ENCODE measurements around the gene TTC27. TPM values are rescaled to one million over a fixed set of nuclear protein-coding genes. Genes with fewer than 3 reads are reported as not detected.
A peak's percentile ranks its signal among the peaks of the same experiment; 100 is the strongest.
"Not testable (repeated sequence)": the region's sequence is repeated elsewhere in the genome, so short reads cannot be mapped to it uniquely, and the experiment has no call there.

TTC27 gene
- total and polyA plus RNA-seq, 4 donors: 11.8 to 20.3 (median 15.7) TPM

GRCh38 chr2:32833709-32834108 is 205.9 kb downstream of the TTC27 start:
- Histone ChIP-seq H3K9me3 (ENCODE audit: control insufficient read depth, insufficient read depth, low read length) (peaks cover 4% of the 10 kb centered on the region), H3K27ac (ENCODE audit: low read depth, low read length) (no peak overlapping the region), H3K4me1 (ENCODE audit: control insufficient read depth, insufficient read depth, low read length) (peaks cover 2% of the 10 kb centered on the region), H3K36me3 (ENCODE audit: control insufficient read depth, insufficient read depth, low read length) (no peaks in the 10 kb centered on the region), H3K27me3 (ENCODE audit: control insufficient read depth, insufficient read depth, low read length) (no peaks in the 10 kb centered on the region), H3K4me3 (ENCODE audit: low read depth, low read length) (no peak overlapping the region)
- WGBS (ENCODE audit: insufficient coverage): 90% methylated on average over 2 of the region's 2 CpGs
- DNase-seq (ENCODE audit: low read depth in 4 of 6, low spot score in 6 of 6): no peak

DNA sequence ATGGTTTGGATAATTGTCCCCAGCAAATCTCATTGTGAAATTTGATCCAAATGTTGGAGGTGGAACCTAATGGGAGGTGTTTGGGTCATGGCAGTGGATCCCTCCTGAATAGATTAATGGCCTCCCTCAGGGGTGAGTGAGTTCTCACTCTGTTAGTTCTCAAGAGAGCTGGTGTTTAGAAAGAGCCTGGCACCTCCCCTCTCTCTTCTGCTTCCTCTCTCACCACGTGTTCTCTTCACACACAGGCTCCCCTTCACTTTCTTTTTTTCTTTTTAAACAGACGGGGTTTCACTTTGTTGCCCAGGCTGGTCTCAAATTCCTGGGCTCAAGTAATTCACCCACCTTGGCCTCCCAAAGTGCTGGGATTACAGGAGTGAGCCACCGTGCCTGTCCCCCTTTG is 207.3 kb downstream of the TTC27 start:
- WGBS (ENCODE audit: insufficient coverage): 73% methylated on average over 3 of the region's 3 CpGs
- DNase-seq (ENCODE audit: low read depth in 4 of 6, low spot score in 6 of 6): no peak
- Histone ChIP-seq H3K4me1 (ENCODE audit: control insufficient read depth, insufficient read depth, low read length) (peaks cover 8% of the 10 kb centered on the region), H3K27me3 (ENCODE audit: control insufficient read depth, insufficient read depth, low read length) (no peaks in the 10 kb centered on the region), H3K36me3 (ENCODE audit: control insufficient read depth, insufficient read depth, low read length) (no peaks in the 10 kb centered on the region), H3K4me3 (ENCODE audit: low read depth, low read length) (no peak overlapping the region), H3K9me3 (ENCODE audit: control insufficient read depth, insufficient read depth, low read length) (no peaks in the 10 kb centered on the region), H3K27ac (ENCODE audit: low read depth, low read length) (no peak overlapping the region)

DNA sequence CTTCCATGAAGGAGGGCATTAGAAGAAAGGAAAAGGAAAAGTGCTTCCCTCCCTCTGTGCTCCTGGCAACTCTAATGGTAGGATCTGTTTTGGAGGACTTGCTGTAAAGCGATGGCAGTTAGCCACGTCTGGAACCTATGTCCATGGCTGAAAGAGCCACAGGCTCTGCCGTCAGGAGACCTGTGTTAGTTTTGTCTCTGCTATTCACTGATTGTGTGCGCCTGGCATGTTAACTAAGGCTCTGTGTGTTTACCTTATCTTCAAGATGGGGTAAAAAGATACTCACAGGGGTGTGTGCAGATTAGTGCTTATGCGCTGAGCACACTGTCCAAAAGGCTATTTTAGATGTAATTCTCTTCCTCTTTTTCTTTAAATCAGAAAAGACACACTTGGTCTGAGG is 209.1 kb downstream of the TTC27 start:
- 18% methylated on average over 3 of the region's 5 CpGs for WGBS (ENCODE audit: insufficient coverage)
- Histone ChIP-seq H3K27me3 (ENCODE audit: control insufficient read depth, insufficient read depth, low read length) (no peaks in the 10 kb centered on the region), H3K9me3 (ENCODE audit: control insufficient read depth, insufficient read depth, low read length) (no peaks in the 10 kb centered on the region), H3K36me3 (ENCODE audit: control insufficient read depth, insufficient read depth, low read length) (no peaks in the 10 kb centered on the region), H3K27ac (ENCODE audit: low read depth, low read length) (peak overlapping the region; percentile 8), H3K4me3 (ENCODE audit: low read depth, low read length) (no peak overlapping the region), H3K4me1 (ENCODE audit: control insufficient read depth, insufficient read depth, low read length) (peaks cover 8% of the 10 kb centered on the region)
- peak in 2 of 6 donors; percentile 18 to 35 for DNase-seq (ENCODE audit: low read depth in 4 of 6, low spot score in 6 of 6)

DNA sequence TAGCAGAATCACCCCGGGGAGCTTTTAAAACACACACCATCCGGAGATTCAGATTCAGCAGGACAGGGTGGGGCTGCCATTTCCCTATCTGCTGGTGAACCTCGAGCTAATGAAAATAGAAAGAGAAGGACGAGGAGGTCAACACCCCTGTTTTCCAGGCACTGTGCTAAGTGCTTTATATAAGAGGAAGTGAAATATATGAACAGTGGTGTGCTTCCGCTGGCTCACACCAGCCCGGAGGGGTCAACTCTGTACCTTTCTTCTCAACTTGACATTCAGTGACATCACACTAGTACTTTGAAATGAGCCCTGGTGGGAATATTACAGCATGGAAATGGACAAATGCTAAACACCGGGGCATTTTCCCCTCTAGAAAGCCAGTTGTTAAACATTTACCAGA is 210.6 kb downstream of the TTC27 start:
- Histone ChIP-seq H3K4me3 (ENCODE audit: low read depth, low read length) (no peak overlapping the region), H3K27ac (ENCODE audit: low read depth, low read length) (no peak overlapping the region), H3K36me3 (ENCODE audit: control insufficient read depth, insufficient read depth, low read length) (no peaks in the 10 kb centered on the region), H3K27me3 (ENCODE audit: control insufficient read depth, insufficient read depth, low read length) (no peaks in the 10 kb centered on the region), H3K9me3 (ENCODE audit: control insufficient read depth, insufficient read depth, low read length) (no peaks in the 10 kb centered on the region), H3K4me1 (ENCODE audit: control insufficient read depth, insufficient read depth, low read length) (peaks cover 5% of the 10 kb centered on the region)
- WGBS (ENCODE audit: insufficient coverage): no CpG with 5 or more reads among the region's 7 CpGs
- DNase-seq (ENCODE audit: low read depth in 4 of 6, low spot score in 6 of 6): no peak

GRCh38 chr2:32838949-32839348 is 211.1 kb downstream of the TTC27 start:
- H3K4me1 ChIP-seq (ENCODE audit: control insufficient read depth, insufficient read depth, low read length): peaks cover 5% of the 10 kb centered on the region
- no peak for DNase-seq (ENCODE audit: low read depth in 4 of 6, low spot score in 6 of 6)
- 78% methylated on average over 3 of the region's 4 CpGs for WGBS (ENCODE audit: insufficient coverage)
- H3K27me3 ChIP-seq (ENCODE audit: control insufficient read depth, insufficient read depth, low read length): no peaks in the 10 kb centered on the region
- H3K9me3 ChIP-seq (ENCODE audit: control insufficient read depth, insufficient read depth, low read length): no peaks in the 10 kb centered on the region
- no peak overlapping the region for H3K4me3 ChIP-seq (ENCODE audit: low read depth, low read length)
- H3K27ac ChIP-seq (ENCODE audit: low read depth, low read length): no peak overlapping the region
- H3K36me3 ChIP-seq (ENCODE audit: control insufficient read depth, insufficient read depth, low read length): no peaks in the 10 kb centered on the region

- Histone ChIP-seq H3K36me3 (ENCODE audit: control insufficient read depth, insufficient read depth, low read length) (no peaks in the 10 kb centered on the region), H3K4me1 (ENCODE audit: control insufficient read depth, insufficient read depth, low read length) (peaks cover 5% of the 10 kb centered on the region), H3K27ac (ENCODE audit: low read depth, low read length) (no peak overlapping the region), H3K9me3 (ENCODE audit: control insufficient read depth, insufficient read depth, low read length) (no peaks in the 10 kb centered on the region), H3K27me3 (ENCODE audit: control insufficient read depth, insufficient read depth, low read length) (no peaks in the 10 kb centered on the region), H3K4me3 (ENCODE audit: low read depth, low read length) (no peak overlapping the region)
- DNase-seq (ENCODE audit: low read depth in 4 of 6, low spot score in 6 of 6): no peak
- no CpG with 5 or more reads among the region's 11 CpGs for WGBS (ENCODE audit: insufficient coverage)
Measured at GRCh38 chr2:32841931-32842898, 214.4 kb downstream of the TTC27 start.

GRCh38 chr2:32843699-32844098 is 215.8 kb downstream of the TTC27 start:
- Histone ChIP-seq H3K36me3 (ENCODE audit: control insufficient read depth, insufficient read depth, low read length) (no peaks in the 10 kb centered on the region), H3K27me3 (ENCODE audit: control insufficient read depth, insufficient read depth, low read length) (no peaks in the 10 kb centered on the region), H3K9me3 (ENCODE audit: control insufficient read depth, insufficient read depth, low read length) (no peaks in the 10 kb centered on the region), H3K4me3 (ENCODE audit: low read depth, low read length) (no peak overlapping the region), H3K4me1 (ENCODE audit: control insufficient read depth, insufficient read depth, low read length) (peaks cover 5% of the 10 kb centered on the region), H3K27ac (ENCODE audit: low read depth, low read length) (no peak overlapping the region)
- WGBS (ENCODE audit: insufficient coverage): 100% methylated on average over 1 of the region's 1 CpG
- no peak for DNase-seq (ENCODE audit: low read depth in 4 of 6, low spot score in 6 of 6)

DNA sequence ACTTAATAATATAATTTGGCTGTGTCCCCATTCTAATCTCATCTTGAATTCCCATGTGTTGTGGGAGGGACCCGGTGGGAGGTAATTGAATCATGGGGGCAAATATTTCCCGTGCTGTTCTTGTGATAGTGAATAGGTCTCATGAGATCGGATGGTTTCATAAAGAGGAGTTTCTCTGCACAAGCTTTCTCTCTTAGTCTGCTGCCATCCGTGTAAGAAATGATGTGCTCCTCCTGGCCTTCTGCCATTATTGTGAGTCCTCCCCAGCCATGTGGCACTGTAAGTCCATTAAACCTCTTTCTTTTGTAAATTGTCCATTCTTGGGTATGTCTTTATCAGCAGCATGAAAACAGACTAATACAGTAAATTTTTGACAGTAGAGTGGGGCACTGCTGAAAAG is 216.4 kb downstream of the TTC27 start:
- no peaks in the 10 kb centered on the region for H3K9me3 ChIP-seq (ENCODE audit: control insufficient read depth, insufficient read depth, low read length)
- no peak overlapping the region for H3K4me3 ChIP-seq (ENCODE audit: low read depth, low read length)
- no peaks in the 10 kb centered on the region for H3K4me1 ChIP-seq (ENCODE audit: control insufficient read depth, insufficient read depth, low read length)
- 88% methylated on average over 3 of the region's 4 CpGs for WGBS (ENCODE audit: insufficient coverage)
- DNase-seq (ENCODE audit: low read depth in 4 of 6, low spot score in 6 of 6): no peak
- no peaks in the 10 kb centered on the region for H3K36me3 ChIP-seq (ENCODE audit: control insufficient read depth, insufficient read depth, low read length)
- no peaks in the 10 kb centered on the region for H3K27me3 ChIP-seq (ENCODE audit: control insufficient read depth, insufficient read depth, low read length)
- H3K27ac ChIP-seq (ENCODE audit: low read depth, low read length): no peak overlapping the region

GRCh38 chr2:32846274-32846673 is 218.4 kb downstream of the TTC27 start:
- not testable (repeated sequence) for H3K27me3 ChIP-seq (ENCODE audit: control insufficient read depth, insufficient read depth, low read length); H3K27ac ChIP-seq (ENCODE audit: low read depth, low read length); H3K4me1 ChIP-seq (ENCODE audit: control insufficient read depth, insufficient read depth, low read length); H3K9me3 ChIP-seq (ENCODE audit: control insufficient read depth, insufficient read depth, low read length); H3K4me3 ChIP-seq (ENCODE audit: low read depth, low read length); DNase-seq (ENCODE audit: low read depth in 4 of 6, low spot score in 6 of 6); H3K36me3 ChIP-seq (ENCODE audit: control insufficient read depth, insufficient read depth, low read length)
- WGBS (ENCODE audit: insufficient coverage): no CpG with 5 or more reads among the region's 4 CpGs

DNA sequence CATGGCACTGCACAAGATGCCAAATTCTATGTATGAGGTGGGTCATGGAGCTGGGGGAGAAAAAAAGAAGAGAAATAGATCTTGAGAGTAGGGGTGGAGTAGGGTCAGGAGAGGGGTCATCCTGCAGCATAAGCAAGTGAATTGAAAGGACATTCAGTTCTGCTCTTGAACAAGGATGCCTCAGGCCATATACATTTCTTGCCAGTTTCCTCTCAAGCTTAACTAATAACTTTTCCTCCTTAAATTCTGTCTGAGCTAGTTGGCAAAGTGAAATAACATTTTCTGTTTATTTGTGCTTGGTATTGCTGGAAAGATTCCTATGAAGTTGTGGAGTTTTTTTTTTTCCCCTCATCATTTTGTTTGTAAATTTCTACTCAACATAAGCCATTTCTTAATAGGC is 219.9 kb downstream of the TTC27 start:
- Histone ChIP-seq H3K4me3 (ENCODE audit: low read depth, low read length) (no peak overlapping the region), H3K4me1 (ENCODE audit: control insufficient read depth, insufficient read depth, low read length) (no peaks in the 10 kb centered on the region), H3K27me3 (ENCODE audit: control insufficient read depth, insufficient read depth, low read length) (no peaks in the 10 kb centered on the region), H3K36me3 (ENCODE audit: control insufficient read depth, insufficient read depth, low read length) (no peaks in the 10 kb centered on the region), H3K9me3 (ENCODE audit: control insufficient read depth, insufficient read depth, low read length) (no peaks in the 10 kb centered on the region), H3K27ac (ENCODE audit: low read depth, low read length) (no peak overlapping the region)
- no peak for DNase-seq (ENCODE audit: low read depth in 4 of 6, low spot score in 6 of 6)
